ENCODE results near the gene RELT. TPM values are rescaled to one million over a fixed set of nuclear protein-coding genes. Genes with fewer than 3 reads are reported as not detected.

Gene RELT
- total RNA-seq, 1 experiment from 2014 or later, result 7.8 TPM

GRCh38 chr11:73327812-73328364, 48.3 kb upstream of the RELT start:
- BruUV-seq (replicated peaks), result no TSS peak
- Histone ChIP-seq H3K4me2 (no peak overlapping the region), H3K9me2 (ENCODE audit: insufficient read depth) (no peaks in the 10 kb centered on the region), H4K20me1 (ENCODE audit: insufficient read depth) (no peaks in the 10 kb centered on the region), H3K4me1 (replicated peaks; ENCODE audit: insufficient read depth) (peaks cover 12% of the 10 kb centered on the region), H2AFZ (no peak overlapping the region), H3K27ac (no peak overlapping the region), H3K9me3 (ENCODE audit: insufficient read depth, low read depth) (no peaks in the 10 kb centered on the region), H3F3A (ENCODE audit: insufficient read depth, low read depth) (peaks cover 29% of the 10 kb centered on the region; the same call in 1 of the 2 replicates), H3K79me2 (ENCODE audit: low read depth) (no peaks in the 10 kb centered on the region), H3K27me3 (ENCODE audit: insufficient read depth, low read depth) (no peaks in the 10 kb centered on the region), H3K36me3 (ENCODE audit: low read depth) (no peaks in the 10 kb centered on the region), H3K4me3 (no peak overlapping the region)
- POLR2A ChIA-PET (ENCODE audit: unreplicated experiment), result interaction anchor here (0.7 to 0.9 kb wide), 2 partner anchors 13 to 20 kb away, joined by 4 read pairs; no protein-coding TSS in a partner anchor
- TF ChIP-seq CTCF (conservative IDR thresholded peaks at IDR 0.05), result no peak
- TF ChIP-seq EZH2 (IDR thresholded peaks at IDR 0.05; ENCODE audit: low read depth), result no peak
- intact Hi-C loops (cut with micrococcal nuclease; ENCODE audit: unreplicated experiment), result loop anchor here (5.0 kb wide), 1 partner anchor 846 kb away; no protein-coding TSS in a partner anchor
- CTCF ChIA-PET, result interaction anchor here (0.5 to 1.3 kb wide), 3 partner anchors 18 to 39 kb away, joined by 3 to 4 read pairs (median 3); no protein-coding TSS in a partner anchor
- DNase-seq, result no peak

- Histone ChIP-seq H3K4me2 (no peak overlapping the region), H3K9me3 (ENCODE audit: insufficient read depth, low read depth) (no peaks in the 10 kb centered on the region), H3K79me2 (ENCODE audit: low read depth) (no peaks in the 10 kb centered on the region), H3K36me3 (ENCODE audit: low read depth) (no peaks in the 10 kb centered on the region), H3K4me1 (replicated peaks; ENCODE audit: insufficient read depth) (peaks cover 32% of the 10 kb centered on the region), H3F3A (ENCODE audit: insufficient read depth, low read depth) (peaks cover 35% of the 10 kb centered on the region; the same call in 1 of the 2 replicates), H3K27ac (no peak overlapping the region), H3K4me3 (no peak overlapping the region), H3K9me2 (ENCODE audit: insufficient read depth) (no peaks in the 10 kb centered on the region), H2AFZ (no peak overlapping the region), H4K20me1 (ENCODE audit: insufficient read depth) (no peaks in the 10 kb centered on the region; the same call in 1 of the 2 replicates), H3K27me3 (ENCODE audit: insufficient read depth, low read depth) (no peaks in the 10 kb centered on the region)
- ChIA-PET POLR2A (ENCODE audit: unreplicated experiment) (no interaction called here), CTCF (interaction anchor here (0.6 kb wide), 1 partner anchor 1482 kb away, joined by 6 read pairs; no protein-coding TSS in a partner anchor)
- BruUV-seq (replicated peaks), result no TSS peak
- intact Hi-C loops (cut with micrococcal nuclease; ENCODE audit: unreplicated experiment), result no loop called here
- DNase-seq, result no peak
- TF ChIP-seq CTCF (conservative IDR thresholded peaks at IDR 0.05) (no peak), EZH2 (IDR thresholded peaks at IDR 0.05; ENCODE audit: low read depth) (no peak)
Measured at GRCh38 chr11:73330569-73331093, 45.6 kb upstream of the RELT start.

GRCh38 chr11:73331138-73331916, 44.9 kb upstream of the RELT start:
- ChIA-PET POLR2A (ENCODE audit: unreplicated experiment) (interaction anchor here (1.0 kb wide), 1 partner anchor 139 kb away, joined by 5 read pairs; no protein-coding TSS in a partner anchor), CTCF (interaction anchor here (0.6 kb wide), 1 partner anchor 1483 kb away, joined by 6 read pairs; no protein-coding TSS in a partner anchor)
- no peak for DNase-seq
- intact Hi-C loops (cut with micrococcal nuclease; ENCODE audit: unreplicated experiment), result no loop called here
- Histone ChIP-seq H3K4me3 (no peak overlapping the region), H3K4me1 (replicated peaks; ENCODE audit: insufficient read depth) (peaks cover 32% of the 10 kb centered on the region), H3K4me2 (no peak overlapping the region), H3K27ac (no peak overlapping the region), H3K27me3 (ENCODE audit: insufficient read depth, low read depth) (no peaks in the 10 kb centered on the region), H3K9me3 (ENCODE audit: insufficient read depth, low read depth) (no peaks in the 10 kb centered on the region), H4K20me1 (ENCODE audit: insufficient read depth) (no peaks in the 10 kb centered on the region; the same call in 1 of the 2 replicates), H2AFZ (no peak overlapping the region), H3K79me2 (ENCODE audit: low read depth) (no peaks in the 10 kb centered on the region), H3K9me2 (ENCODE audit: insufficient read depth) (no peaks in the 10 kb centered on the region), H3K36me3 (ENCODE audit: low read depth) (no peaks in the 10 kb centered on the region), H3F3A (ENCODE audit: insufficient read depth, low read depth) (peaks cover 34% of the 10 kb centered on the region; the same call in 1 of the 2 replicates)
- TF ChIP-seq CTCF (conservative IDR thresholded peaks at IDR 0.05) (no peak), EZH2 (IDR thresholded peaks at IDR 0.05; ENCODE audit: low read depth) (no peak)
- BruUV-seq (replicated peaks), result no TSS peak
